Bronchial epithelial cell (primary cell): ENCODE results near the gene DNAJB9. TPM values are rescaled to one million over a fixed set of nuclear protein-coding genes. Genes with fewer than 3 reads are reported as not detected.
A peak's percentile ranks its signal among the peaks of the same experiment; 100 is the strongest.

Experiments
- DNase-seq: peaks from one replicate; pipeline ENCODE4 v3.0.0-alpha.2; 2010; ENCODE audit warnings: low read depth
- FAIRE-seq: peaks from 2 replicates; lab custom pipeline; 2011; peaks lifted over from hg19 to GRCh38; lab: Jason Lieb, UNC
- H3K27me3 ChIP-seq: 2 replicates; pipeline ENCODE4 v1.5.1; 2011; ENCODE audit warnings: low read length; ENCODE audit not compliant: control insufficient read depth, insufficient read depth
- H3K36me3 ChIP-seq: 2 replicates; pipeline ENCODE4 v1.5.1; 2011; ENCODE audit warnings: low read length; ENCODE audit not compliant: control insufficient read depth, insufficient read depth
- H3K4me3 ChIP-seq: 2 replicates; pipeline ENCODE4 v1.5.1; 2011; ENCODE audit warnings: mild to moderate bottlenecking, low read depth, low read length, control low read depth
- CTCF ChIP-seq: IDR thresholded peaks from 2 replicates; pipeline ENCODE4 v1.5.1; 2011; ENCODE audit warnings: mild to moderate bottlenecking, moderate library complexity, low read length, control low read depth, inconsistent platforms; ENCODE audit not compliant: insufficient read depth, severe bottlenecking
- total RNA-seq: library from RNA; depleted of rRNA; stranded (reverse); fragments of >200 nt; gene quantifications from 2 replicates; pipeline ENCODE4 v1.2.1, GENCODE V29; 2014

DNAJB9 gene
- 85.0 and 142 TPM in 2 replicates for total RNA-seq

DNA sequence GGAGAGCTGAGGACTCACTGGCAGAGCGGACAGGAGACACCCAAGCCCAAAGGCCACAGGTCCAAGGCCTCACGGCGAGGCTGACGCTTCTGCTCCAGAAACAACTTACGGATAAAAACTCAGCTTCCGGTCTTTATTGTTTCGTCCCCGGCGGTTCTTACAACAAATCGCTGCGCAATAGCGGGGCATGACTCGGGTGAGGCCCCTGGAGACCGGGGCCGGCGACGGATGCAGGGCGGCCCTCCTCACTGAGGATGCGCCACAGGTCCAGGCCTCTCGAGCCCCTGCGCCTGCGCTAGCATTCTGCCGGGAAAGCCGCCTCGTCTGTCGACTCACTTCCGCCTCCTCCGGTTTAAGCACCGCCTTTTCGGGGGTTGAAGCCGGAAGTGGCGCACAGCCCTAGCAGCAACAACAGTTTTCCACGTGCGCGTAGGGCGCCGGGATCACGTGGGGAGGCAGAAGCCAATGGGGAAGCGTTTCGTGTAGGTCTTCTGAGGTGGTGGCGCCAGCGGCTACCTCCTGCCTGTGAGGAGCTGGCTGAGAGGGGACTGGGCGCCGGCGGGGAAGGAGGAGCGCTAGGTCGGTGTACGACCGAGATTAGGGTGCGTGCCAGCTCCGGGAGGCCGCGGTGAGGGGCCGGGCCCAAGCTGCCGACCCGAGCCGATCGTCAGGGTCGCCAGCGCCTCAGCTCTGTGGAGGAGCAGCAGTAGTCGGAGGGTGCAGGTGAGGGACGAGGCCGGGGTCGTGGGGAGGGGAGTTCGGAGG, at the start of gene DNAJB9, which contains the start of gene THAP5:
Gene DNAJB9, plus strand, starts transcription at position 494 of the 765 bp plus-strand sequence. CDS start 1,853 bp downstream, outside the sequence.
Gene THAP5, minus strand, starts transcription at position 326 of the 765 bp plus-strand sequence. Its CDS starts 137 bp downstream, at position 189.
- FAIRE-seq (no peak), DNase-seq (peak; percentile 99)
- Histone ChIP-seq H3K4me3 (peak within 1 kb of the TSS; percentile 86), H3K36me3 (no peaks in the 10 kb centered on the region), H3K27me3 (no peaks in the 10 kb centered on the region)
- peak; percentile 5 for TF ChIP-seq CTCF

GRCh38 chr7:108522780-108523179, 46.9 kb upstream of the DNAJB9 start:
- no peak for FAIRE-seq
- TF ChIP-seq CTCF = no peak
- H3K27me3 ChIP-seq = no peaks in the 10 kb centered on the region
- H3K36me3 ChIP-seq = no peaks in the 10 kb centered on the region
- no peak overlapping the region for H3K4me3 ChIP-seq
- no peak for DNase-seq

- Histone ChIP-seq H3K27me3 (no peaks in the 10 kb centered on the region), H3K4me3 (peak overlapping the region; percentile 98), H3K36me3 (no peaks in the 10 kb centered on the region)
- no peak for TF ChIP-seq CTCF
- DNase-seq (peak; percentile 93), FAIRE-seq (no peak)
Observed at GRCh38 chr7:108525327-108525984, 44.2 kb upstream of the DNAJB9 start.

- Histone ChIP-seq H3K4me3 (peak within 1 kb of the TSS; percentile 98), H3K36me3 (no peaks in the 10 kb centered on the region), H3K27me3 (no peaks in the 10 kb centered on the region)
- FAIRE-seq (no peak), DNase-seq (peak; percentile 96)
- TF ChIP-seq CTCF = no peak
Observed at GRCh38 chr7:108525985-108526767, 43.5 kb upstream of the DNAJB9 start, which contains the start of gene PNPLA8. TSS of gene PNPLA8 (minus strand) at chr7:108526135. CDS start at chr7:108515491, 10,644 bp downstream.

DNA sequence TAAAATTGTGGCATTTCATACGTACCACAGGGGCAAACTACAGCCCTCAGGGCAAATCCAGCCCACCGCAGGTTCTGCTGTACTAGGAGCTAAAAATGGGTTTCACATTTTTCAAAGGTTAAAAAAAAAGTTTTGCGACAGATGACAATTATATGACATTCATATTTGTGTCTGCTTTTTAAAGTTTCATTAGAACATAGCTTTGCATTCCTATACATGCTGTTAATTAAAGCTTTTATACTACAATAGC, 43.0 kb upstream of the DNAJB9 start:
- Histone ChIP-seq H3K27me3 (no peaks in the 10 kb centered on the region), H3K4me3 (peak overlapping the region; percentile 98), H3K36me3 (no peaks in the 10 kb centered on the region)
- no peak for DNase-seq
- TF ChIP-seq CTCF = no peak
- no peak for FAIRE-seq
